H9 (cell line): Measurements from ENCODE around the gene TNRC6A. TPM values are rescaled to one million over a fixed set of nuclear protein-coding genes. Genes with fewer than 3 reads are reported as not detected.

Source experiments
- DNase-seq: peaks from one replicate; pipeline ENCODE4 v3.0.0-alpha.2; 2017
- H2AFZ ChIP-seq: one replicate; pipeline ENCODE4 v1.6.1; 2013; ENCODE audit warnings: mild to moderate bottlenecking, low read length, control low read depth, moderate library complexity
- H2AK5ac ChIP-seq: 2 replicates; pipeline ENCODE4 v1.6.1; 2013; ENCODE audit warnings: low read length, control low read depth, mixed read lengths; ENCODE audit not compliant: insufficient read length
- H2BK120ac ChIP-seq: one replicate; pipeline ENCODE4 v1.6.1; 2013; ENCODE audit warnings: low read depth, mild to moderate bottlenecking, low read length, control low read depth, inconsistent platforms; ENCODE audit not compliant: poor library complexity, severe bottlenecking
- H2BK12ac ChIP-seq: 2 replicates; pipeline ENCODE4 v1.6.1; 2013; ENCODE audit warnings: low read length, control low read depth, mixed read lengths, low read depth; ENCODE audit not compliant: insufficient read length
- H2BK15ac ChIP-seq: 2 replicates; pipeline ENCODE4 v1.6.1; 2013; ENCODE audit warnings: low read depth, low read length, control low read depth
- H2BK20ac ChIP-seq: one replicate; pipeline ENCODE4 v1.6.1; 2013; ENCODE audit warnings: low read depth, mild to moderate bottlenecking, low read length, control low read depth, inconsistent platforms; ENCODE audit not compliant: poor library complexity, severe bottlenecking
- H2BK5ac ChIP-seq: 2 replicates; pipeline ENCODE4 v1.6.1; 2013; ENCODE audit warnings: low read length, control low read depth, mixed read lengths; ENCODE audit not compliant: insufficient read length
- H3K14ac ChIP-seq: 2 replicates; pipeline ENCODE4 v1.6.1; 2013; ENCODE audit warnings: low read length, control low read depth; ENCODE audit not compliant: insufficient read depth
- H3K18ac ChIP-seq: 2 replicates; pipeline ENCODE4 v1.6.1; 2013; ENCODE audit warnings: low read depth, mild to moderate bottlenecking, mixed read lengths, low read length, control low read depth; ENCODE audit not compliant: insufficient read length
- H3K23ac ChIP-seq: 2 replicates; pipeline ENCODE4 v1.6.1; 2013; ENCODE audit warnings: low read length, control low read depth, mixed read lengths, low read depth; ENCODE audit not compliant: insufficient read length
- H3K23me2 ChIP-seq: 2 replicates; pipeline ENCODE4 v1.6.1; 2013; ENCODE audit warnings: low read depth, mild to moderate bottlenecking, mixed read lengths, low read length, control low read depth; ENCODE audit not compliant: insufficient read length, poor library complexity, severe bottlenecking
- H3K27ac ChIP-seq: 2 replicates; pipeline ENCODE4 v1.5.1; 2013; ENCODE audit warnings: low read length, control low read depth, mixed read lengths, low read depth; ENCODE audit not compliant: insufficient read length
- H3K27me3 ChIP-seq: 2 replicates; pipeline ENCODE4 v1.6.1; 2013; ENCODE audit warnings: low read length, control low read depth, inconsistent platforms; ENCODE audit not compliant: insufficient read depth
- H3K4ac ChIP-seq: 2 replicates; pipeline ENCODE4 v1.6.1; 2013; ENCODE audit warnings: low read depth, mild to moderate bottlenecking, control low read depth, inconsistent platforms, low read length, moderate library complexity
- H3K4me1 ChIP-seq: 2 replicates; pipeline ENCODE4 v1.6.1; 2013; ENCODE audit warnings: low read length, control low read depth, inconsistent platforms; ENCODE audit not compliant: insufficient read depth
- H3K4me2 ChIP-seq: 2 replicates; pipeline ENCODE4 v1.6.1; 2013; ENCODE audit warnings: low read length, control low read depth, mixed read lengths; ENCODE audit not compliant: insufficient read length, insufficient read depth
- H3K56ac ChIP-seq: 2 replicates; pipeline ENCODE4 v1.6.1; 2013; ENCODE audit warnings: low read depth, mild to moderate bottlenecking, mixed read lengths, low read length, control low read depth; ENCODE audit not compliant: insufficient read length
- H3K79me1 ChIP-seq: 2 replicates; pipeline ENCODE4 v1.6.1; 2013; ENCODE audit warnings: low read depth, mild to moderate bottlenecking, moderate library complexity, low read length, control low read depth, inconsistent platforms; ENCODE audit not compliant: insufficient read depth, poor library complexity, severe bottlenecking
- H3K79me2 ChIP-seq: 2 replicates; pipeline ENCODE4 v1.6.1; 2013; ENCODE audit warnings: low read length, control low read depth, inconsistent platforms; ENCODE audit not compliant: insufficient read depth
- H3K9ac ChIP-seq: 2 replicates; pipeline ENCODE4 v1.6.1; 2013; ENCODE audit warnings: low read length, control low read depth, mixed read lengths; ENCODE audit not compliant: insufficient read length; ENCODE audit errors: extremely low read depth
- H3K9me3 ChIP-seq: one replicate; pipeline ENCODE4 v1.6.1; 2013; ENCODE audit warnings: low read depth, low read length, inconsistent platforms; ENCODE audit not compliant: control insufficient read depth
- H3T11ph ChIP-seq: one replicate; pipeline ENCODE4 v1.6.1; 2013; ENCODE audit warnings: mild to moderate bottlenecking, low read length, control low read depth, inconsistent platforms
- H4K20me1 ChIP-seq: one replicate; pipeline ENCODE4 v1.6.1; 2013; ENCODE audit not compliant: control insufficient read depth, insufficient read length, insufficient read depth
- H4K5ac ChIP-seq: 2 replicates; pipeline ENCODE4 v1.6.1; 2013; ENCODE audit warnings: low read depth, mild to moderate bottlenecking, mixed read lengths, low read length, control low read depth; ENCODE audit not compliant: insufficient read length
- H4K8ac ChIP-seq: replicated peaks from 2 replicates; pipeline ENCODE4 v1.6.1; 2013; ENCODE audit warnings: low read length, control low read depth, mixed read lengths, low read depth; ENCODE audit not compliant: insufficient read length
- H4K91ac ChIP-seq: 2 replicates; pipeline ENCODE4 v1.6.1; 2013; ENCODE audit warnings: low read depth, mild to moderate bottlenecking, moderate library complexity, mixed read lengths, low read length, control low read depth; ENCODE audit not compliant: insufficient read length
- H3K27ac Mint-ChIP-seq, 3 experiments: 2 replicates in 2 of 3; 3 replicates in 1 of 3; pipeline ENCODE4 v1.8.0; 2020 to 2021; ENCODE audit warnings: mixed read lengths in 3 of 3, mild to moderate bottlenecking in 1 of 3, moderate library complexity in 1 of 3
- H3K27me3 Mint-ChIP-seq: 2 replicates; pipeline ENCODE4 v1.8.0; 2021; ENCODE audit warnings: low read depth, mild to moderate bottlenecking, moderate library complexity, mixed read lengths
- H3K36me3 Mint-ChIP-seq, 3 experiments: 2 replicates in 2 of 3; 3 replicates in 1 of 3; pipeline ENCODE4 v1.8.0; 2020 to 2021; ENCODE audit warnings: low read depth in 3 of 3, mixed read lengths in 3 of 3; ENCODE audit not compliant: insufficient read depth in 1 of 3
- H3K4me1 Mint-ChIP-seq, 2 experiments: 2 replicates each; pipeline ENCODE4 v1.8.0; 2020; ENCODE audit warnings: mixed read lengths in 2 of 2
- H3K4me3 Mint-ChIP-seq, 2 experiments: 2 replicates in 1 of 2; 3 replicates in 1 of 2; pipeline ENCODE4 v1.8.0; 2020 to 2021; ENCODE audit warnings: mild to moderate bottlenecking in 2 of 2, mixed read lengths in 2 of 2, moderate library complexity in 1 of 2
- H3K9me3 Mint-ChIP-seq, 2 experiments: 2 replicates in 1 of 2; 3 replicates in 1 of 2; pipeline ENCODE4 v1.8.0; 2020; ENCODE audit warnings: mild to moderate bottlenecking in 2 of 2, mixed read lengths in 2 of 2, moderate library complexity in 1 of 2
- CTCF ChIP-seq: fragments of 200-600 bp; sonication (generic); conservative IDR thresholded peaks from 3 replicates; pipeline ENCODE4 v1.8.0; 2021; ENCODE audit warnings: antibody characterized with exemption, mild to moderate bottlenecking
- WGBS: extraction: QIAGEN DNeasy Blood & Tissue Kit; methylation state at CpG from one replicate; pipeline ENCODE4 v1.1.7; 2013; ENCODE audit warnings: missing lambda C conversion rate, low lambda C conversion rate, mixed read lengths; ENCODE audit not compliant: insufficient read length; ENCODE audit errors: extremely low coverage; 5-methylcytosine and 5-hydroxymethylcytosine counted together
- total RNA-seq: library from RNA; stranded (reverse); gene quantifications from 2 replicates; pipeline ENCODE4 v1.2.1, GENCODE V29; 2021

The TNRC6A gene
- total RNA-seq, 1 experiment from 2014 or later: 114 TPM

GRCh38 chr16:24738895-24739294 is 9.4 kb downstream of the TNRC6A start:
- Histone ChIP-seq H2BK15ac (no peak overlapping the region), H3K14ac (no peak overlapping the region), H2AFZ (no peak overlapping the region), H4K5ac (no peak overlapping the region), H2BK12ac (no peak overlapping the region), H2BK120ac (no peak overlapping the region), H2AK5ac (no peak overlapping the region), H3K79me2 (peaks cover 79% of the 10 kb centered on the region), H3K4ac (no peak overlapping the region), H3K23me2 (no peaks in the 10 kb centered on the region), H4K20me1 (no peaks in the 10 kb centered on the region), H4K8ac (no peak overlapping the region), H3K79me1 (no peaks in the 10 kb centered on the region), H3K9ac (no peak overlapping the region), H3K9me3 (no peaks in the 10 kb centered on the region), H3K4me2 (no peak overlapping the region), H2BK5ac (no peak overlapping the region), H3T11ph (no peak overlapping the region), H2BK20ac (no peak overlapping the region), H3K27ac (no peak overlapping the region), H3K4me1 (peaks cover 6% of the 10 kb centered on the region; the same call in 1 of the 2 replicates), H3K27me3 (no peaks in the 10 kb centered on the region), H3K18ac (no peak overlapping the region), H3K56ac (no peak overlapping the region), H4K91ac (no peak overlapping the region), H3K23ac (no peak overlapping the region)
- DNase-seq: no peak
- H3K27ac Mint-ChIP-seq: 0 out of 7 replicates have a peak overlapping the region, but pooled peaks of 1 of the 3 experiments have one; percentile 29
- H3K27me3 Mint-ChIP-seq: no peaks in the 10 kb centered on the region
- no peak overlapping the region for H3K4me3 Mint-ChIP-seq
- H3K4me1 Mint-ChIP-seq: peaks cover 57 to 82% of the 10 kb centered on the region in 2 experiments
- H3K36me3 Mint-ChIP-seq: peaks cover 9 to 22% (median 20%) of the 10 kb centered on the region in 3 experiments; a peak in 6 of 7 replicates
- WGBS: no CpG with 5 or more reads among the region's 3 CpGs
- no peak for TF ChIP-seq CTCF
- H3K9me3 Mint-ChIP-seq: no peaks in the 10 kb centered on the region
